GM06990 (cell line): Measurements from ENCODE around the gene THEM5.
A peak's percentile ranks its signal among the peaks of the same experiment; 100 is the strongest.
"Not testable (repeated sequence)": the region's sequence is repeated elsewhere in the genome, so short reads cannot be mapped to it uniquely, and the experiment has no call there.

ENCODE experiments used
- DNase-seq: peaks from one replicate; pipeline ENCODE4 v3.0.0-alpha.2; 2011; ENCODE audit not compliant: insufficient read length; ENCODE audit errors: extremely low read depth
- H3K27me3 ChIP-seq: replicated peaks from 2 replicates; pipeline ENCODE4 v1.6.0; 2011; ENCODE audit warnings: low read length; ENCODE audit not compliant: control insufficient read depth, insufficient read depth
- H3K36me3 ChIP-seq: 2 replicates; pipeline ENCODE4 v1.5.1; 2011; ENCODE audit warnings: low read length; ENCODE audit not compliant: control insufficient read depth, insufficient read depth
- H3K4me3 ChIP-seq: replicated peaks from 2 replicates; pipeline ENCODE4 v1.5.1; 2011; ENCODE audit warnings: low read depth, mild to moderate bottlenecking, control low read depth, low read length
- TF ChIP-seq, protein P1 (sequence below): IDR thresholded peaks from 2 replicates; pipeline ENCODE4 v1.5.1; 2011; ENCODE audit warnings: low read length, control low read depth, mild to moderate bottlenecking, inconsistent platforms; ENCODE audit not compliant: insufficient read depth, poor library complexity, severe bottlenecking

The THEM5 gene

DNA sequence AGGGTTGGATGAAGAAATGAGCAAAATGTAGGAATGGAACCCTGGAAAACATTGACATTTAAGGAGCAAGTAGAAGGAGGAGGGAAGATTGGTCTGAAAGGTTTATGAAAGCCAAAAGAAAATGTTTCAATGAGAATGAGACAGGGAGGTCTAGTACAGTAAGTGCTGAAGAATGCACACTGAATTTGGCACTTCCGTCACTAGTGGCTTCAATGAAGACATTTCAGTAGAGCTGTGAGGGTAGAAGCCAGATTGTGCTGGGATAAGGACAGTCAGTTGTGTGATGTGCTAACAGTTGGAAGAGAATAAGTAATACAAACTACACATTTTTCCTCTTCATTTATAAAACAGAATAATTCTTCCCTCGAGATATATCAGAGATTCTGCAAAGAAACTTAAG lies 38.7 kb upstream of the THEM5 start:
- no peak for DNase-seq
- TF ChIP-seq, protein P1, sequence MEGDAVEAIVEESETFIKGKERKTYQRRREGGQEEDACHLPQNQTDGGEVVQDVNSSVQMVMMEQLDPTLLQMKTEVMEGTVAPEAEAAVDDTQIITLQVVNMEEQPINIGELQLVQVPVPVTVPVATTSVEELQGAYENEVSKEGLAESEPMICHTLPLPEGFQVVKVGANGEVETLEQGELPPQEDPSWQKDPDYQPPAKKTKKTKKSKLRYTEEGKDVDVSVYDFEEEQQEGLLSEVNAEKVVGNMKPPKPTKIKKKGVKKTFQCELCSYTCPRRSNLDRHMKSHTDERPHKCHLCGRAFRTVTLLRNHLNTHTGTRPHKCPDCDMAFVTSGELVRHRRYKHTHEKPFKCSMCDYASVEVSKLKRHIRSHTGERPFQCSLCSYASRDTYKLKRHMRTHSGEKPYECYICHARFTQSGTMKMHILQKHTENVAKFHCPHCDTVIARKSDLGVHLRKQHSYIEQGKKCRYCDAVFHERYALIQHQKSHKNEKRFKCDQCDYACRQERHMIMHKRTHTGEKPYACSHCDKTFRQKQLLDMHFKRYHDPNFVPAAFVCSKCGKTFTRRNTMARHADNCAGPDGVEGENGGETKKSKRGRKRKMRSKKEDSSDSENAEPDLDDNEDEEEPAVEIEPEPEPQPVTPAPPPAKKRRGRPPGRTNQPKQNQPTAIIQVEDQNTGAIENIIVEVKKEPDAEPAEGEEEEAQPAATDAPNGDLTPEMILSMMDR: no peak
- peaks cover 2% of the 10 kb centered on the region for H3K36me3 ChIP-seq
- no peaks in the 10 kb centered on the region for H3K27me3 ChIP-seq
- no peak overlapping the region for H3K4me3 ChIP-seq

DNA sequence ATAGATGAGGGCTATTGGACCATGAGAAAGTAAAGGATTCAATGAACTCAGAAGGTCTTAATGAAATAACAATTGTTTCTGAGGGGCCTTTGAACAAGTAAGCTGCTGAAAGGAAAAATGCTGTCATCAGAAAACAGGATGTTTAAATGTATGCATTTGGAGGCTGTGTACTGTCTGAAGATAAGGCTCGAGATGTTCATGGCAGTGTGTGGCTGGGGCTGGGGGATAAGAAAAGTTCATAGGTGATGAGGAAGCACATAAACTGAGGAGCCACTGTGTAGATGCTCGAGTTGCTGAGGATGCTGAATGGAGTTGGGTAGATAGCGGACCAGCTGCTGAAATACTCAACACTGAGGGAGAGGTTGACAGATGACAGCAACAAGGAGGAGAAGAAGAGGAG lies 38.0 kb upstream of the THEM5 start:
- Histone ChIP-seq H3K36me3 (peaks cover 2% of the 10 kb centered on the region), H3K27me3 (no peaks in the 10 kb centered on the region), H3K4me3 (no peak overlapping the region)
- DNase-seq: no peak
- TF ChIP-seq, protein P1: no peak

DNA sequence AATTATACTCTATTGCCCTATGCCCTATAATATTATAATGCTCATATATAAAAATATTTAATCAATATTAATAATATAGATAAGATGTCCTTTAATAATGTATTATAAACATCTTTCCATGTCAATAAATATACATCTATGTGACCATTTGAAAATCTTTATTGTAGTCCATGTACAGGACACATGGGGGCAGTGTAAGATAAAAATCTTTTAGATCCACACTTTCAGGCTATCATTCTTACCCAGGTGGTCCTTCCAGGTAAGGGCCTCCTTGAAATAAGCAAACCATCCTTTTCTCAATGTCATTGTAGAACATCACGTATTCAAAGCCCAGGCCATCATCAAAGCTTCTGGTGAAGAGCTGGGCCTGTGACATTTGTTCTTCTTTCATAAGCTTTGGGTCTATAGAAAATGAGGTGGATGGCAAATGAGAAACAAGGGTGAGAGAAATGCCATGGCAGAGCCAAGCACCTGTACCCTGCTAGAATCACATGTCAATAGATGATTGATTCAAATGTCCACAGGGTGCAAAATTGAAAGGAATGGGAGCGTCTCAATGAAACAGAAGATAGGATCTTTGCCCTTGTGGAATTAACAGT lies 35.6 kb upstream of the THEM5 start:
- TF ChIP-seq, protein P1: peak; percentile 32
- Histone ChIP-seq H3K4me3 (no peak overlapping the region), H3K27me3 (no peaks in the 10 kb centered on the region), H3K36me3 (peaks cover 2% of the 10 kb centered on the region)
- no peak for DNase-seq

DNA sequence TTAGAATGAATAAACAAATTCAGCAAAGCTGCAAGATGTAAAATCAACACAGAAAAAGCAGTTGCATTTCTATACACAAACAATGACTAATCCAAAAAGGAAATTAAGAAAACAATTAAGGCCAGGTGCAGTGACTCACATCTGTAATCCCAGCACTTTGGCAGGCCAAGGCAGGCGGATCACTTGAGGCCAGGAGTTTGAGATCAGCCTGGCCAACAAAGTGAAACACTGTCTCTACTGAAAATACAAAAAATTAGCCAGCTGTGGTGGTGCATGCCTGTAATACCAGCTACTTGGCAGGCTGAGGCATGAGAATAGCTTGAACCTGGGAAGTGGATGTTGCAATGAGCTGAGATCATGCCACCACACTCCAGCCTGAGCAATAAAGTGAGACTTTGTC lies 33.5 kb upstream of the THEM5 start:
- TF ChIP-seq, protein P1: no peak
- DNase-seq: no peak
- peaks cover 2% of the 10 kb centered on the region for H3K36me3 ChIP-seq
- H3K27me3 ChIP-seq: no peaks in the 10 kb centered on the region
- no peak overlapping the region for H3K4me3 ChIP-seq

DNA sequence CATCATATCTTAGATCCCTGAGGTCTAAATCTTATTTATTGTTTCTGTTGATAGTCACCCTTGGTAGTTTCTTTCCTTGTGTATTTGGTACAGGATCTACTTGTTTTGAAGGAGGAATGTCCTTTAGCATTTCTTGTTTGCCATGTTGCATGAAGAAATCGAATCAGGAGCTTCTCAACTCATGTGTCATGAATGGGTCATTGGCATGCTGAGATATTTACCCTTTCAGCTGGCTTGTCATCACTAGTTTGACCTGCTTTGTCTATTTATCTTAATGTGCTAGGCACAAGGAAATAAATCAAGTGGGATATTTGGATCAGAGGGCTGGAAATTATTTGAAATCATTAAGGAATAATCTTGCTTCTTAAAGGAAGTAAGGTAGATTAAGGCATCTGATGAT lies 32.0 kb upstream of the THEM5 start:
- DNase-seq: no peak
- no peaks in the 10 kb centered on the region; the same call in 1 of the 2 replicates for H3K36me3 ChIP-seq
- H3K4me3 ChIP-seq: no peak overlapping the region
- TF ChIP-seq, protein P1: no peak
- no peaks in the 10 kb centered on the region for H3K27me3 ChIP-seq

DNA sequence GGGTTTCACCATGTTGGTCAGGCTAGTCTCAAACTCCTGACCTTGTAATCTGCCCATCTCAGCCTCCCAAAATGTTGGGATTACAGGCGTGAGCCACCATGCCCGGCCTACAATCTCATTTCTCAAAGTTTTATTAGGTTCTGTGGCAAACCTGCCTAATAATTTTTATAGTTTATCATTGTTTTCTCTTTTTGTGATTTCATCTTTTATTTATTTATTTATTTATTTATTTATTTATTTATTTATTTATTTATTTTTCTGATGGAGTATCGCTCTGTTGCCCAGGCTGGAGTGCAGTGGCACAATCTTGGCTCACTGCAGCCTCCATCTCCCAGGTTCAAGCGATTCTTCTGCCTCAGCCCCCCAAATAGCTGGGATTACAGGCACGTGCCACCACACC lies 31.4 kb upstream of the THEM5 start:
- not testable (repeated sequence) for H3K36me3 ChIP-seq, H3K27me3 ChIP-seq, DNase-seq, H3K4me3 ChIP-seq

DNA sequence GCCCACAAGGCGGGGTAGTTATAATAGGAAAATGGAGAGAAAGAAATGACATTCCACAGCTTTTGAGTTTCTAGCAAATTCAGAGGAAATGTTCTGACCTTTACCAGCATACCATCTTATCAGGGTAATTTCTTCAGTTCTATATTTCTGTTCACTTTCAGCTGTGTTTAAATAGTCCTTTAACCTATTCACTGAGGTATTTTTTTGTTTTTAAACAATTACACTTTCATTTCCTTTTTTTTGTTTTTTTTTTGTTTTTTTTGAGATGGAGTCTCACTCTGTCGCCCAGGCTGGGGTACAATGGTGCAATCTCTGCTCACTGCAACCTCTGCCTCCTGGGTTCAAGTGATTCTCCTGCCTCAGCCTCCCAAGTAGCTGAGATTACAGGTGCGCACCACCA lies 30.9 kb upstream of the THEM5 start:
- H3K36me3 ChIP-seq, H3K27me3 ChIP-seq, H3K4me3 ChIP-seq, DNase-seq: not testable (repeated sequence)

DNA sequence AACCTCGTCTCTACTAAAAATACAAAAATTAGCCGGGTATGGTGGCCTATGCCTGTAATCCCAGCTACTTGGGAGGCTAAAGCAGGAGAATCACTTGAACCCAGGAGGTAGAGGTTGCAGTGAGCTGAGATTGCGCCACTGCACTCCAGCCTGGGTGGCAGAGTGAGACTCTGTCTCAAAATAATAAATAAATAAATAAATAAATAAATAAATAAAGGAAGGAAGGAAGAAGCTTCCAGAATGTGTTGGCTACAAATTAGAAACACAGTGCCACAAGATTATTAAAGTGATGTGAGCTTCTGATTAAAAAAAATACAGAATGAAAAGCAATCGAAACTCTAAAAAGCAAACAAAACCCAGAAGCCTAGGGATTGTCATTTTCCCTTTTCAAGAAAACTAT lies 30.4 kb upstream of the THEM5 start:
- H3K4me3 ChIP-seq, H3K27me3 ChIP-seq, DNase-seq, H3K36me3 ChIP-seq: not testable (repeated sequence)

DNA sequence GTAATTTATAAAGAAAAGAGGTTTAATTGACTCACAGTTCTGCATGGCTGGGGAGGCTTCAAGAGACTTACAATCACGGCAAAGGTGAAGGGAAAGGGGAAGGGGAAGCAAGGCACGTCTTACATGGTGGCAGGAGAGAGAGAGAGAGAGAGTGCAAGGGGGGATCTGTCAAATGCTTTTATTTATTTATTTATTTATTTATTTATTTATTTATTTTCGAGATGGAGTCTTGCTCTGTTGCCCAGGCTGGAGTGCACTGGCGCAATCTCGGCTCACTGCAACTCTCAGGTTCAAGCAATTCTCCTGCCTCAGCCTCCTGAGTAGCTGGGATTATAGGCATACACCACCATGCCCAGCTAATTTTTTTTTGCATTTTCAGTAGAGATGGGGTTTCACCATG lies 29.4 kb upstream of the THEM5 start:
- H3K4me3 ChIP-seq, H3K27me3 ChIP-seq, H3K36me3 ChIP-seq, DNase-seq: not testable (repeated sequence)
